HG03095 (cell line): ENCODE measurements around the gene PLA2G3.
"Not testable (repeated sequence)": the region's sequence is repeated elsewhere in the genome, so short reads cannot be mapped to it uniquely, and the experiment has no call there.

Experiments
- ATAC-seq: cut with Tn5 transposase; IDR thresholded peaks from one replicate; pipeline ENCODE4 v1.9.1; 2021; ENCODE audit warnings: moderate library complexity; ENCODE audit not compliant: unreplicated experiment

Gene PLA2G3

DNA sequence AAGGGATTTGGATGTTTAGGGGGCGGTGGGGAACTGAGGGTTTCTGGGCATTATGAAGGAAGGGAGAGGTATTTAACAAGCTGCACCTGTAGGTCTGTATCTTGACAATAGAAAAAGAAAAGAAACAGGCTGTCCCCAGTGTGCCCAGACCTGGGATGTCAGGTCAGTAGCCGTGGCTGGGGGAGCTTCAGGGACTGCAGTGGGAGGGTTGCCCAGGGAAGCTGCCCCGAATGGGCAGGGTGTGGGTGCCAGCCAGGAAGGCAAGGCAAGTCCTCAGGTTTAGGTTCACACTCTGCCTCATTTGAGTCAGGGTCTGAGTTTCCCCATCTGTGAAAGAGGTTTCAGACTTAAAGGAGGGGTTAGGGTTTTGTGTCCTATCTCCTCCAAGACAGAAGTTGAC lies 16.0 kb downstream of the PLA2G3 start:
- ATAC-seq: no peak

DNA sequence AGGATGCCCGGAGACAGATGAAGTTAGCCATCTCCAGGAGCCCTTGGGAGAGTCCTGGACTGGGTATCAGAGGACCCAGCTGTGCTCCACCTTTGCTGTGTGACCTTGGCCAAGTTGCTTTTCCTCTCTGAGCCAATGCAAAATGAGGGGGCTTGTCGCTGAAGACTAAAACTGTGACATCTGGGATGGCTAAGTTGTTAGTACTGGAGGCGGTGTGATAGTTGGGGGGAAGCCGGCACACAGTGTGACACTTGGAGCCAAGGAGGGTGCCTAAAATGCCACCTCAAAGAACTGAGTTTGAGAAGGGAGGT lies 17.1 kb downstream of the PLA2G3 start:
- no peak for ATAC-seq

DNA sequence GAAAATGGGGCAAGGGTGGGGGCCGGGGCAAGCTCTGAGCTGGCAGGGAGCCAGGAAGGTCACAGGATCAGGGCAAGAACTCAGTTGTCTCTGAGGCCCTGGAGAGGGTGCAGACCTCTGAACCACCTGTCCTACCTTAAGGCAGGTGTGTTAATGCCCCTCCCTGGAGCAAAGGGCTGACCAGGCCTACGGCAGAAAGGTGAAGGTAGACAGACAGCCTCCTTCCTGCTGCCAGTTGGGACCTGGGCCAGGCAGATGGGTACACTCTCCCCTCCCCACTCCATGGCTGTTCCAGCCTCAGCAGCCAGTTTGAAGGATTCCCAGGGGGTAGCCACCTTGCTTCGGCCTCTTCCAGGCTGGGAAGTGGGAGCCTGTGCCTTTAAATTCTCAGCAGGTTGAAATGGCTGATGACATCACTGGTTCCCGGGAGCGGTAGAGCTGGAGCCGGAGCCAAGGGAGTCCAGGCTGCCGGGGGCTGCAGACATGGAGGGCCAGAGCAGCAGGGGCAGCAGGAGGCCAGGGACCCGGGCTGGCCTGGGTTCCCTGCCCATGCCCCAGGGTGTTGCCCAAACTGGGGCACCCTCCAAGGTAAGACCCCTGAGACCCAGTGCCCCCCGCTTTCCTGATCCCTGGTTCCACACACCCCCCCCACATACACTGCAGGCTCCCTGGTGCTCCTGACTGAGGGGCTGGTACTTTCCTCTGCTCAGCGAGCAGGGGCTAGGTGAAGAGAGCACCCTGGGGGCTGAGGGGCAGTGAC lies 17.6 kb downstream of the PLA2G3 start, which contains the start of gene INPP5J:
TSS of gene INPP5J (plus strand) at position 435 of the 760 bp plus-strand sequence. CDS start at position 484, 49 bp downstream.
- ATAC-seq: no peak

DNA sequence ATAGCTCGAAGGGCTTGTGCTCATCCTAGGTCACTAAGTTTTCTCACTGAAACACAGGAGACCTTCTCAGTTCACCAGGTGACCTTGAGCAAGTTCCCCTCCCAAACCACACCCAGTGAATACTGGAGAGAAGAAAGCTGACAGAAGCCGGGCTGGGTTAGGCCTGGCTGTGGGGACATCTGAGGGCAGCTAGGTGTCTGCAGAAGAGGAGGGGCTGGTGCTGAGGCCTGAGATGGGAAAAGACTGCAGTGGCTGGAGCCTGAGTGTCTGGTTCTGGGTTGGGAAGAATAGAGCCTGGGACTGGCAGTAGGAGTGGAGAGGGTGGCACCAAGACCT lies 18.1 kb downstream of the PLA2G3 start:
- ATAC-seq: no peak

DNA sequence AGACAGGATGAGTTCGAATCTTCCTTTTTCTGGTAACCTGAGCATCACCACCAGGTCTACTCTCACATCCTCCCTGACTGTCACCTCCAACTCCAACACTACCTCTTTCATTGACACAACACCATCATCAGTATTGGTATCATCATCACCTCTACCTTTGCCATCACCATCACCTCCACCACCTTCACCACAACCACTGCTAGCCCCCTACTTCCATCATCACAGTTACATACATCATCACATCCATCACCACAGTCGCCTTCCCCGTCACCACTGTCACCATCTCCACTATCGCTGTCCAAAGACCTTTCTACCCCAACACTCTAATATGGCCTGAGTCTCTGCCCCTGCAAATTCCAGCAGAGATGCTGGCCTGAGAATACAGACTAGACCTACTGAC lies 18.9 kb downstream of the PLA2G3 start:
- no peak for ATAC-seq

DNA sequence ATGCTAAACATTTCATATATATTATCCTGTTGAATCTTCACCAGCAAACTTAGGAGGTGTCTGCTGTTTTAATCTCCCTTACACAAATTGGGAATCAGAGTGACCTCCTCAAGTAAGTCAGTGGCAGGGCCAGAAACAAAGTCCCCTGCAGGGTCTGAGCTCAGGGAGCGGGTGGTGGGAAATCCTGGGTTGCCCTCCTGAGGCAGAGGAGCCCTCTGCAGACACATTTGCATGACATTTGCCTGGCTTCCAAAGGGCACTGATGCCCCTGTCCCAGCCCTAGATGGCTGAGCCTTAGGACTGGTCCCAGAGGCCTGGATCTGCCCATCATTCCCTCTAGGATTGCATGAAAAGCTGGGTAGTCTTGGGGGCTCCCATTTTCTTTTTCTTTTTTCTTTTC lies 19.7 kb downstream of the PLA2G3 start:
- no peak for ATAC-seq

DNA sequence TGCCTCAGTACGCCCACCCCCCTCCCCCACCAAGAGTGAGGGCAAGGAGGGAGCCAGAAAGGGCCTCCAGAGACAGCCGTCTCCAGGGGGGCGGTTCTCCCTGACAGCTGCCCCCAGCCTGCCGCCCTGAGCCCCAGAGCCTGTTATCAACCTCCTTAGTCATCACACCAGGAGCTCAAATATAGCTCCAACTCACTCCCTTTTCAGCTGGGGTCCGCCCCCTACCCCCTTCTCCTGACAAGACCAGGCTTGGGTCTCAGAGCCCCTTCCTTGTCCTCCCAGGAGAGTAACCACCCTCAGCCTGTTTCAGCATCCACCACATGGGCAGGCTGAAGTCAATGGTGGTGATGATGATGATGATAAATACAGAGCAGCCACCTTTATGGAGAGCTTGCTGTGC lies 20.1 kb downstream of the PLA2G3 start:
- ATAC-seq: no peak

DNA sequence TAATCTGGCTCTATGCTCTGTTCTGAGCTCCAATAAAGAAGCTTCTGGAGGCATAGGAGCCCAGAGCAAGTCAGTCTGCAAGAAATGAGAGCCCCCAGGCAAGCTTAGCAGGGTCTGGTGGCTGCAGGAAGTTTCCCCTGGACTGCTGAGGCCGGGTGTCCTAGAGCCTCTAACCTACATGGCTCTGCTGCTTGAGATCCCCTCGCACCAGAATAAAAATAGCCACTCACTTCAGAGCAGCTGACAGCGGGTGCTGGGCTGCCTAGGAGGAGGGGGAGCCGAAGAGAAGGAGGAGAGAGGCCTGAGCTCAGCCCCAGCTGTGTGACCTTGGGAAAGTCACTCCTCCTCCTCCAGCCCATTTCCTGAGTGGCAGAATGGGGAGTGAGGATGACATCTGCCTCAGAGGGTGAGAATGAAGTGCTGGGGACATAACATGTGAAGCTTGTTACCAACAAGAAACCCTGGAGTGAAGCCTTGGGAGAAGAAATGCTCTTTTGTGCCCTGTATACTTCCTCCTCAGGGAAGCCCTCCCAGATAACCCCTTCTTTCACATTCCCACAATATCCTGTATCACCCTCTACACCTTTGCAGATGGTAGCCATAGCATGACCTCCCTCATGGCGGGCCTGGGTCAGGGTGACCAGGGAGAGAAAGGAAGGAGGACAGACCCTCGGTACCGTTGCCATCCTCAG lies 21.1 kb downstream of the PLA2G3 start:
- no peak for ATAC-seq

DNA sequence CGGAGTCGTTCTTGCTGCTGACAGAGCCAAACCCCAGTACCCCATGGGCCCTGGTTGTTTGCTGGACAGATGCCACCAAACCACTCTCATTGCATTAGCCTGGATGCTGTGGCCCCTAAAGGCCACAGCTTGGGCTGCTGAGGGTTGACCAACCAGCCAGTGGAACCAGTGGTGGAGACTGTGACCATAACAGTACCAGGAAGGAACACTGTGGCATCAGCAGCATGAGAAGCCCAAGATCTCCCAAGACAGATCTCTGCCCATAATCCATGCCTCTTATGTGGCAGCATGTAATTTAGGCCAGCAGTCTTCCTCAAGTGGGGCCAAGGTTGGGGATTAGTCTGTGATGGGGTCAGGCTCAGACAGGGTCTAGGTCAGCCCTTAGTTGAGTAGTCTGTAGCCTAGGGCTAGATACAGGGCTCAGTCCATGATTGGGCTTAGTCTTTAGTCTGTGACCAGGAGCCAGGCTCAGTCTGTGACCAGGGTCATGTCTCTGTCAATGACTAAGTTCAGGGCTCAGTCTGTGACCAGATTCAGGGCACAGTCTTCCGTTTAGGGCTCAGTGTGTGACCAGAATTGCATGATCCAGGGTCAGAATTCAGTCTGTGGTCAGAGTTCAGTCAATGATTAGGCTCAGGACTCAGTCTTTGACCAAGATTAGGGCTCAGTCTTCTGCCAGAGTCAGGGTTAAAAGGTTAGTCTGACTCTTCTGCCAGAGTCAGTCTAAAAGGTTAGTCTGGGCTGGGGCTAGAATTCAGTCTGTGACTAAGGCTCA lies 22.1 kb downstream of the PLA2G3 start:
- ATAC-seq: no peak

DNA sequence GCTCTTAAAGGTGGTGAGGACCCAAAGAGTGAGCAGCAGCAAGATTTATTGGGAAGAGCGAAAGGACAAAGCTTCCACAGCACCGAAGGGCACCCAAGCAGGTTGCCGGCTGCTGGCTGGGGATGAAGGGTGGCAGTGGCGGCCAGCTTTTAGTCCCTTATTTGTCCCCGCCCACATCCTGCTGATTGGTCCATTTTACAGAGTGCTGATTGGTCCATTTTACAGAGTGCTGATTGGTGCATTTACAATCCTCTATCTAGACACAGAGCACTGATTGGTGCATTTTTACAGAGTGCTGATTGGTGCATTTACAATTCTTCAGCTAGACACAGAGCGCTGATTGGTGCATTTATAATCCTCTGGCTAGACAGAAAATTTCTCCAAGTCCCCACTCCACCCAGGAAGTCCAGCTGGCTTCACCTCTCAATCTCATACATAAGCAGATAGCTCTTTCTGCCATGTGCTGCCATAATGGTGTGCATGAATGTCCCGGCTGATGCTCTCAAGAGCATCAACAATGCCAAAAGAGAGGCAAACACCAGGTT lies 27.7 kb downstream of the PLA2G3 start:
- not testable (repeated sequence) for ATAC-seq

DNA sequence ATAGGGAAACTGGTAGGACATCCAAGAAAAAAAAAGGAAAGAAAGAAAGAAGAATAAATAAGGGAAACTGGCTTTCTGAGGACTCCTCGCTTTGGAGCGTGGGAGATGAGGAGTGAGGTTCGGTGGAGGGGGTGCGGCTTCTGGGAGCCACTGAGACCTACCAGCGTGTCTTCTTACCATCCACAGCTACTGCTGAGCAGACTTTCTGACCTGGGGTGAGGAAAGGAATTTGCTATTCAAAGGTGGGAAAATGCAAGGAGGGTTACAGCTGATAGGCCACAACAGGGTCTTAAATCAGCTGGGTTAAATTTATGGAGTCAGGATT lies 32.5 kb downstream of the PLA2G3 start:
- peak; percentile 14 for ATAC-seq

DNA sequence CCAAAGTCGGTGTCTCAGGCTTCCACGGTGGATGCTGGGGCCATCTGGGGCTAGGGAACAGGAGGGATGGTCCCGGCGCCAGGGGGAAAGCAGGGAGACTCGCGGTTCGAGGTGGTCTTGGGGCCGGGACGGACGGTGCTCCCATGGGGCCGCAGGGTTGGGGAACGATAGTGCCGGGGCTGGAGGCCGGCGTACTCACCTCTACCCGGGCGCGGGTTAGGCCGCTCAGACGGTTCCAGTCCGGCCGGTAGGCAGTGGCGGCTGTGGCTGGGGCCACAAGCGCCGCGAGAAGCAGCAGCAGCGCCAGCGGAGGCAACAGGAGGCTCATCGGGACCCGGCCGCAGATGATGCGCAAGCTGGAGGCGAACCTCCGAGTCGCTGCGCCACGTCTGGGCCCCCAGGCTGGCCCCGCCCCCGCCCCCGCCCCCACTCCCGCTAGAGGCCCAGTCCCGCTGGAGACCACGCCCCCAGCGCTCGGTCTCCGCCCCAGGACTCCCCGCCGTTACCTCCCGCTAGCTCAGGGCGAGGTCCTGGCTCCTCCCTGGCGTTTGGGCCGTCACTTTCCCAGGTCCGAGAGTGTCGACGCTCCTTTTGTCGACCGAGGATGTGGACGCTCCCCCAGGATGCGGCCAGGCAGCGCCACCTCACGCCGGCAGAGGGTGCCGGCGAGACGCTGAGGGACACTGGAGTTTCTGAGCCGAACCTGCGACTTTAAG lies 33.0 kb downstream of the PLA2G3 start, which contains the start of gene SELENOM:
TSS of gene SELENOM (minus strand) at position 391 of the 716 bp plus-strand sequence. CDS start at position 328, 63 bp downstream.
- ATAC-seq: peak; percentile 83

DNA sequence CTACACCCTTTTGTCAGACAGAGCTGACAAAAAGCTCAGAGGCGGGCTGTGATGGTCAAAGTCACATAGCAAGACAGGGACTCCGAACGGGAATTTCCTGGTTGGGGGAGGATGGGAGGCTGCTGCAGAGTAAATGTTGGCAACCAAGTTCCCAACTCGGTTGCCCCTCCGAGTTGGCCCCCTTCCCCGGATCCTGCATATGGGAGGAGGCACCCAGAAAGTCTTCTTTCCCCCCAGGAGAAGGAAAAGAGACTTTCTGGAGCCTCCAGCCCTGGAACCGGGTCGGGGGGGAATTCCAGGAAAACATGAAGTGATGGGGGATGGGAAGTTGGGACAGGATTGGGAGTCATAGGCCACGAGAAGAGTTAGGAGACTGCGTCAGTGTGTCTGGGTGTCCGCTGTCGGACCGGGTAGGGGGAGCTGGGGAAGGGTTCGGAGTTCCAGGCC lies 33.6 kb downstream of the PLA2G3 start:
- ATAC-seq: no peak

DNA sequence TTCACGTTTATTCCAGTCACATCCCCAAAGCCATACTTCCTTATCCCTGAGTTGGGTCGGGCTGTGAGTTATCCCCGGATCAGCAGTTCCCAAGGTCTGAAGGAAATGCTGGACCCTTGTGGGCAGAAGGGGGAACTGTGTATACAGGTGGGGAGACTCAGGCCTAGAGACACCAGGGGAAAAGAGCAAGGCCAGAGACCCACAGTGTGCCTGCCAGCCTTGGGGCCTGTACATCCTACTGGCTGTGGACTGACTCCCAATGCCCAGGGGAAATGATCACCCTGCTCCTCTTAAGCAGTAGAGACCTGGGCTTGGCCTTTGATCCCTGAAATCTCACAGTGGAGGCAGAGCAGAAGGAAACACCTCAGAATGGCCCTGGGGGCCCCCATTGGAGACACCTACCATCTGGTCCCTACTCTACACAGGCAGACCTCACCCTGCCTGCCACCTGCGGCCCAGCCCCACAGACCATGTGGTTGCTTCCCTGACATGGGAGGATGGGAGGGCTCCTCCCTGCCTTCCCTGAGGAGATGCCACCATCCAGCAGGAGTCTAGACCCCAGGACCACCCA lies 34.2 kb downstream of the PLA2G3 start:
- ATAC-seq: no peak

DNA sequence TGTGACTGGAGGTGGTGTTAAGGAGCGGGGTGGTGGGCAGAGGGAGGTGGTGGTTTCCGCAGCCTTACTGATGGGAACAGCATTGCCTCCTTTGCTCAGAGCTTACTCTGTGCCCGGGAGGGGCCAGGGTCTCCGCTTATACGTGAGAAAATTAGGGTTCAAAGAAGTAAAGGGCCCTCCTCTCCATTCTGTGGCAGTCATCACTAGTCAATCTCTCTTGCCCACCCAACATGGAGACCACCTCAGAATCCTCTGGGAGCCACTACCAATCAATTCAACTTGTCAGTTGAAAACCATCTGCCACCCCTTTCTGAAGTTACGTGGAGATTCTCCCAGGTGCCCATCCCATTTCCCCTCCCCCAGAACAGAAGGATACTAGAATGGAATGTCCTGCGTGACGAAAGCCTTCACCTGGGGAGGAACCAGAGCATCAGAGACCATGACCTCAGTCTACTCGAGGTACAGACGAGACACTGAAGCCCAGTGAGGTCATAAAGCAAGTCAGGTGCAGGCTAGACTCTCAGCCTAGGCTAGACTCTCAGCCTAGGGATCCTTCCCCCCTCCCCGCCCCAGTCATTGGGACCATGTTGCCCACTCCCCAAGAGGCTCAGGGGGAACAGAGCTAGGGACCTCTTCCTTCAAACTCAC lies 34.9 kb downstream of the PLA2G3 start:
- no peak for ATAC-seq

DNA sequence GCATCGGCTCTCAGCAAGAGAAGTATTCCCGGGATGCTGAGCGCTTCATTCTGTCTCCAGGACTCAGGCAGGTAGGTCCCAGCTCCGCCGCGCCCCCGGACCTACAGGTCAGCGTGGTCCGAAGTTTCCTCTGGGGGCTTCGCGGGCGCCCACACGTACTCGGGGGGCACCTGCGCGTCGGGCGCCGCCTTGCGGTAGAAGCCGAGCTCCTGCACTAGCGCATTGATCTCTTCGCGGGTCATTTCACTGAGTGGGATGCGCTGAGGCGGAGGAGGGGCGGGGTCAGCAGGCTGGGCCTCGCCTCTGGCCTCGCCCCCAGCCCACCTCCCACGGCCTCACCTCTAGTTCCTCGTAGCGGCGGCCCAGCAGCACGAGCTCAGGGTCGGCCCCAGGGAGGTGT lies 35.4 kb downstream of the PLA2G3 start:
- no peak for ATAC-seq

DNA sequence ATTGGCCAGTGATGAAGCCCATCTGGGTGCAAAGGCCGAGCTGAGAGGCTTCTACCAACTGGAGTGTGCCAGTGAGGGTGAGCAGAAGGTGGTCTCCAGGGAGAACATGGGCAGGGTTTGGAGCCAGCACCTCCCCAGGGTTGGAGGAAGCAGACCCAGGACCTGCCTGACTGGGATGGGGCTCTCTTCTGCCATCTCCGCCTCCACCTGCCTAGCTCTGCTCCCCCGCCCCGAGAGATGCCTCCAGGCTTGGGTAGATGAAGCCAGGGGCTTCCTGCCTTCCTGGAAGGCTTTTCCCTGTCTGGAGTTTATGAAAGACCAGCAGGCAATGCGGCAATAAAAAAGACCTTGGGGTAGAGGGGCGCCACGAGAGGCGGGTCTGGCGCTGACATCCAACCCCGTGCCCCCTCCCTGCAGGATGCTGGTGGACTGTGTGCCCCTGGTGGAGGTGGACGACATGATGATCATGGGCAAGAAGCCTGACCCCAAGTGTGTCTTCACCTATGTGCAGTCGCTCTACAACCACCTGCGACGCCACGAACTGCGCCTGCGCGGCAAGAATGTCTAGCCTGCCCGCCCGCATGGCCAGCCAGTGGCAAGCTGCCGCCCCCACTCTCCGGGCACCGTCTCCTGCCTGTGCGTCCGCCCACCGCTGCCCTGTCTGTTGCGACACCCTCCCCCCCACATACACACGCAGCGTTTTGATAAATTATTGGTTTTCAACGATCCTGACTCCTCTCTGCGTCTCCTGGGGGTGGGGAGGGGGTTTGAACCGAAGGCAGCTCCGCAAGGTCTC lies 36.2 kb downstream of the PLA2G3 start:
- ATAC-seq: no peak

DNA sequence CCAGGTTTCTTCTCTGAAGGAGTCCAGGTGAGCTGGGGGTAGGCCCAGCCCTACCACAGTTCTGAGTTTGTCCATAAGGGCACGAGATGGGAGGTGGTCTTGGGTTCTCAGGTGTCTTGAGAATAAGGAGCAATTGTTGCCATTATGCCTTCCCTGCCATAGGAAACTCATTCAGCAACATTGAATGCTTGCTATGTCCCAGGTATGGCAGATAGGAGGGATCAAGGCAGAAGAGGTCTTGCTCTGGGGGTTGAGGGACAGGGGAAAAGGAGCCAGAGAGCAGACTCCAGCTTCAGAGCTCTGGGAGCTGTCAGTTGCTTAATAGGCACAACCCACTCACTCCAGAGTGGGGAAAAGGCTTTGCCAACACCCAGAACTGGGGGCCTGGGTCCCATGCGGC lies 37.2 kb downstream of the PLA2G3 start:
- no peak for ATAC-seq

DNA sequence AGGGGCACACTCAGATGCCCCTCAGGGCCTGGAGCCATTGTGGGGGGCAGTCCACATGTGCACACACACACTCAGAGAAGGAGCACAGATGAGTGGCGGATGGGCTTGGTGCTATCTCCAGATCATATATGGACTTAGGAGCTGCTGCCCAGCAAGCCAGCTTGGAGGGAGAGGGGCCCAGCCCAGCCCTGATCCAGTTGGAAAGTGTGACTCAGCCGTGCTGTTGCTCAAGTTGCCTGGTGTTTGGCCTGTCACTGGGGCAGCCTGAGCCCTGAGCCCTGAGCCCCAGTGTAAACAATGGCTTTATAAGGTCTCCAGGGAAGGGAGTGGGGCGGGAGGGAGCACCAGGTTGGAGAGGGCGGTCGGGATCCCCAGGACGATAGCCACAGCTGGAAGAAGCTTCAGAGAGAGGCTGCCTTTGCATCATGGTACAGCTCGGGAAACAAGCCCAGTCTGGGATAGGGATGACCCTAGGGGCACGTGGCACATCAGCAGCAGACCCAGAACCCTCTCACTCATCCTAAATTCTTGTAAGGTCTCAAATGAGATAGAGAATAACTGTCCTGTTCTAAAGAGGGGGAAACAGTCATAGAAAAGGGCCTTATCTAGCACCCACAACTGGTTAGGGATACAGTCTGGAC lies 37.7 kb downstream of the PLA2G3 start:
- no peak for ATAC-seq
